H1 (cell line): ENCODE data around the gene PGAP2. TPM values are rescaled to one million over a fixed set of nuclear protein-coding genes. Genes with fewer than 3 reads are reported as not detected.

Experiments
- CEBPB ChIP-seq: IDR thresholded peaks from 2 replicates; pipeline ENCODE4 v1.6.1; 2012; ENCODE audit warnings: low read depth, low read length
- RNF2 ChIP-seq: fragments of 200-900, 300-1000 bp; sonication (generic); IDR thresholded peaks from 2 replicates; pipeline ENCODE4 v1.7.1; 2016; ENCODE audit warnings: borderline replicate concordance, low read depth, mild to moderate bottlenecking, antibody characterized with exemption, low read length; ENCODE audit not compliant: poor library complexity, severe bottlenecking; ENCODE audit errors: missing control alignments
- TAF1 ChIP-seq: IDR thresholded peaks from 2 replicates; pipeline ENCODE4 v1.6.1; 2011; ENCODE audit warnings: mild to moderate bottlenecking, low read depth, low read length
- polyA plus RNA-seq, 7 experiments: library from polyadenylated mRNA; depleted of rRNA in 3 of 7; stranded (reverse) in 5 of 7; unstranded in 2 of 7; fragments of >200 nt in 5 of 7; fragments of 200-250 nt in 2 of 7; gene quantifications; 1 replicate in 5 of 7; 2 replicates in 1 of 7; 4 replicates in 1 of 7; pipeline versions ENCODE4 v1.2.1 to v1.2.3, GENCODE V29; 2011 to 2013; ENCODE audit warnings: missing spikeins in 2 of 7, mixed read lengths in 2 of 7
- total RNA-seq: library from RNA; stranded (reverse); fragmentation: NEBNext Ultra II Directional; extraction: Animal tissue kit (Norgen Biotek cat#: 25700); gene quantifications from 2 replicates; pipeline ENCODE4 v1.2.1, GENCODE V29; 2021

Gene PGAP2
- total and polyA plus RNA-seq, 2 of the 8 experiments (the other 6 are each of a cell fraction or from before 2014, with no cell fraction given), result 56.5 to 106 TPM

GRCh38 chr11:3867209-3868091, 59.1 kb downstream of the PGAP2 start (continued):
- no peak for TF ChIP-seq RNF2
- TF ChIP-seq TAF1, result no peak
- no peak for TF ChIP-seq CEBPB
